Measurements from ENCODE around the gene E4F1.
"Not testable (repeated sequence)": the region's sequence is repeated elsewhere in the genome, so short reads cannot be mapped to it uniquely, and the experiment has no call there.

E4F1 gene

GRCh38 chr16:2189252-2189893, 34.0 kb upstream of the E4F1 start:
- no peak for DNase-seq

- DNase-seq: no peak
Measured at GRCh38 chr16:2190002-2190658, 33.3 kb upstream of the E4F1 start.

GRCh38 chr16:2190659-2191445, 32.5 kb upstream of the E4F1 start:
- DNase-seq: no peak

- no peak for DNase-seq
Measured at GRCh38 chr16:2191446-2191706, 32.0 kb upstream of the E4F1 start.

- DNase-seq: no peak
Measured at GRCh38 chr16:2194166-2194834, 29.1 kb upstream of the E4F1 start.

- DNase-seq: peak; percentile 50
Measured at GRCh38 chr16:2194852-2195321, 28.5 kb upstream of the E4F1 start.

- DNase-seq: no peak
Measured at GRCh38 chr16:2195322-2196161, 27.8 kb upstream of the E4F1 start.

- DNase-seq: no peak
Measured at GRCh38 chr16:2196162-2196980, 27.0 kb upstream of the E4F1 start, which contains the start of gene CASKIN1. Gene CASKIN1 (minus strand): TSS chr16:2196605. CDS start chr16:2196432, 173 bp downstream.

- no peak for DNase-seq
Measured at GRCh38 chr16:2196981-2197511, 26.3 kb upstream of the E4F1 start.

GRCh38 chr16:2197765-2198164, 25.6 kb upstream of the E4F1 start:
- DNase-seq: no peak

GRCh38 chr16:2198283-2198682, 25.1 kb upstream of the E4F1 start:
- DNase-seq: no peak

- DNase-seq: no peak
Measured at GRCh38 chr16:2199095-2199494, 24.3 kb upstream of the E4F1 start.

- DNase-seq: no peak
Measured at GRCh38 chr16:2199621-2200139, 23.7 kb upstream of the E4F1 start.

GRCh38 chr16:2200313-2200712, 23.1 kb upstream of the E4F1 start:
- no peak for DNase-seq

- not testable (repeated sequence) for DNase-seq
Measured at GRCh38 chr16:2203119-2203688, 20.2 kb upstream of the E4F1 start.

GRCh38 chr16:2204416-2205103, 18.8 kb upstream of the E4F1 start:
- no peak for DNase-seq

GRCh38 chr16:2205104-2205966, 18.1 kb upstream of the E4F1 start, which contains the start of gene MLST8:
Gene MLST8 (plus strand): TSS chr16:2205454. CDS start chr16:2206086, 632 bp downstream.
- DNase-seq: peak; percentile 92

- no peak for DNase-seq
Measured at GRCh38 chr16:2205967-2206313, 17.5 kb upstream of the E4F1 start.

GRCh38 chr16:2206420-2206779, 17.0 kb upstream of the E4F1 start:
- DNase-seq: no peak

Measured in activated CD4-positive, alpha-beta T cell treated with anti-CD3 and anti-CD28 coated beads, Interleukin-2, Interleukin-6, amounts not matched to agents 100 ng/mL and 50 ng/mL, durations not matched to agents 16 hours and 8 hours (primary cell).